GM12878 (cell line): Measurements from ENCODE around the gene MRPS5. TPM values are rescaled to one million over a fixed set of nuclear protein-coding genes. Genes with fewer than 3 reads are reported as not detected.

Experiments used
- ATAC-seq: fragments of 200-7000 bp; cut with Tn5 transposase; 3 replicates; pipeline ENCODE4 v1.9.1; 2020; ENCODE audit warnings: mild to moderate bottlenecking, moderate library complexity
- BruUV-seq: library from RNA; stranded (reverse); fragments of 400-500 nt; replicated peaks from 2 replicates; lab custom pipeline; 2021; lab: Mats Ljungman, UMichigan
- CTCF ChIA-PET: fragments of 300-600 bp; sonication (Branson Sonifier 250); formaldehyde crosslinking; extraction: SDS; loops from one replicate; lab custom pipeline; 2021; ENCODE audit warnings: inconsistent platforms; lab: Yijun Ruan, JAX
- POLR2A ChIA-PET: fragments of 350-600 bp; formaldehyde crosslinking; extraction: SDS; loops from one replicate; lab custom pipeline; 2021; ENCODE audit warnings: inconsistent platforms; lab: Charles Lee
- RAD21 ChIA-PET: fragments of 300-600 bp; sonication (Branson Sonifier 250); formaldehyde crosslinking; loops from one replicate; lab custom pipeline; 2023; ENCODE audit warnings: antibody characterized with exemption; ENCODE audit not compliant: unreplicated experiment; lab: Charles Lee
- SMC1A ChIA-PET: fragments of 300-600 bp; sonication (Branson Sonifier 250); formaldehyde crosslinking; loops from one replicate; lab custom pipeline; 2023; ENCODE audit not compliant: unreplicated experiment, uncharacterized antibody; lab: Charles Lee
- DNase-seq: peaks from one replicate; pipeline ENCODE4 v3.0.0-alpha.2; 2011; ENCODE audit warnings: low read depth, low spot score
- FAIRE-seq: peaks from 3 replicates; lab custom pipeline; 2011; peaks lifted over from hg19 to GRCh38; lab: Jason Lieb, UNC
- H2AFZ ChIP-seq: 2 replicates; pipeline ENCODE4 v1.6.0; 2011; ENCODE audit warnings: low read depth, low read length, control low read depth; ENCODE audit not compliant: control insufficient read depth
- H3K27ac ChIP-seq: 2 replicates; pipeline ENCODE4 v1.5.1; 2011; ENCODE audit warnings: control low read depth; ENCODE audit not compliant: control insufficient read depth, insufficient read depth
- H3K27me3 ChIP-seq, 2 experiments: replicated peaks in 1 of 2; 2 replicates each; pipeline versions ENCODE4 v1.6.0 to v1.6.1; 2011; ENCODE audit warnings: low read length in 1 of 2; ENCODE audit not compliant: control insufficient read depth in 2 of 2, insufficient read depth in 2 of 2
- H3K36me3 ChIP-seq, 2 experiments: 2 replicates each; pipeline ENCODE4 v1.5.1; 2011; ENCODE audit warnings: low read length in 1 of 2; ENCODE audit not compliant: control insufficient read depth in 2 of 2, insufficient read depth in 2 of 2
- H3K4me1 ChIP-seq: 2 replicates; pipeline ENCODE4 v1.6.1; 2011; ENCODE audit warnings: mild to moderate bottlenecking, low read length, moderate library complexity, mixed read lengths; ENCODE audit not compliant: control insufficient read depth, insufficient read depth
- H3K4me2 ChIP-seq: 2 replicates; pipeline ENCODE4 v1.6.0; 2011; ENCODE audit warnings: control low read depth; ENCODE audit not compliant: control insufficient read depth, insufficient read depth
- H3K4me3 ChIP-seq: fragments of 200-600 bp; sonication (generic); 2 replicates; pipeline ENCODE4 v1.5.1; 2016
- H3K79me2 ChIP-seq: 2 replicates; pipeline ENCODE4 v1.6.0; 2011; ENCODE audit warnings: low read length; ENCODE audit not compliant: control insufficient read depth, insufficient read depth
- H3K9ac ChIP-seq: 2 replicates; pipeline ENCODE4 v1.8.0; 2011; ENCODE audit warnings: low read length, control low read depth, mixed read lengths; ENCODE audit not compliant: control insufficient read depth, insufficient read depth
- H3K9me3 ChIP-seq: replicated peaks from 3 replicates; pipeline ENCODE4 v1.5.1; 2011; ENCODE audit warnings: mild to moderate bottlenecking, low read length; ENCODE audit not compliant: control insufficient read depth, insufficient read depth
- H4K20me1 ChIP-seq: 2 replicates; pipeline ENCODE4 v1.6.0; 2011; ENCODE audit not compliant: control insufficient read depth, insufficient read depth
- MTA2 ChIP-seq: fragments of 450-650 bp; IDR thresholded peaks from 2 replicates; pipeline ENCODE4 v1.6.1; 2016; ENCODE audit warnings: low read depth, mild to moderate bottlenecking, moderate library complexity
- NR2C1 ChIP-seq: fragments of 450-650 bp; IDR thresholded peaks from 2 replicates; pipeline ENCODE4 v1.6.1; 2017; ENCODE audit warnings: antibody characterized with exemption, mild to moderate bottlenecking, moderate library complexity
- ZNF274 ChIP-seq: IDR thresholded peaks from one replicate; pipeline ENCODE4 v1.8.0; 2011; ENCODE audit not compliant: insufficient read length, insufficient read depth
- WGBS: methylation state at CpG from one replicate; pipeline ENCODE4 v1.1.6; 2016; ENCODE audit warnings: low lambda C conversion rate; ENCODE audit not compliant: insufficient replicate concordance, insufficient coverage; ENCODE audit errors: missing lambda C conversion rate; 5-methylcytosine and 5-hydroxymethylcytosine counted together
- in situ Hi-C: fragments of 300-500 bp; cut with MboI; formaldehyde crosslinking; loops from 9 replicates; pipeline ENCODE4 v1.14.3; 2018; ENCODE audit warnings: mixed read lengths
- intact Hi-C: fragments of 100-400 bp; cut with micrococcal nuclease; formaldehyde crosslinking; loops from one replicate; pipeline ENCODE4 v1.14.2; 2022; ENCODE audit not compliant: unreplicated experiment
- polyA plus RNA-seq, 11 experiments: library from polyadenylated mRNA; depleted of rRNA in 4 of 11; unstranded in 6 of 11; stranded (reverse) in 5 of 11; fragments of >200 nt; fragmentation: Nextera tagmentation in 4 of 11; fragmentation: Illumina TruSeq in 1 of 11; extraction: Ambion mirVana in 4 of 11; extraction: Trizol in 1 of 11; gene quantifications; 1 replicate in 1 of 11; 2 replicates in 10 of 11; pipeline versions ENCODE4 v1.2.1 to v1.2.3, GENCODE V29; 2011 to 2016; ENCODE audit warnings: inconsistent platforms in 2 of 11, missing spikeins in 2 of 11, low read depth in 1 of 11
- total RNA-seq, 4 experiments: library from RNA; depleted of rRNA in 3 of 4; stranded (reverse); fragments of >200 nt in 3 of 4; fragmentation: Illumina TruSeq in 1 of 4; extraction: Trizol in 1 of 4; gene quantifications; 2 replicates each; pipeline versions ENCODE4 v1.2.1 to v1.2.3, GENCODE V29; 2013 to 2021
- TF ChIP-seq, protein P1 (sequence below): IDR thresholded peaks from 2 replicates; pipeline ENCODE4 v1.6.1; 2012; ENCODE audit warnings: low read depth, low read length, improper control_type of control experiment
- TF ChIP-seq, protein P2 (sequence below): fragments of 150-350 bp; IDR thresholded peaks from 2 replicates; pipeline ENCODE4 v1.6.1; 2016; ENCODE audit warnings: low read depth, low read length

Gene MRPS5
- total and polyA plus RNA-seq, 10 of the 15 experiments (the other 5 are each of a cell fraction or from before 2014, with no cell fraction given) = 54.8 to 93.0 (median 76.3) TPM

DNA sequence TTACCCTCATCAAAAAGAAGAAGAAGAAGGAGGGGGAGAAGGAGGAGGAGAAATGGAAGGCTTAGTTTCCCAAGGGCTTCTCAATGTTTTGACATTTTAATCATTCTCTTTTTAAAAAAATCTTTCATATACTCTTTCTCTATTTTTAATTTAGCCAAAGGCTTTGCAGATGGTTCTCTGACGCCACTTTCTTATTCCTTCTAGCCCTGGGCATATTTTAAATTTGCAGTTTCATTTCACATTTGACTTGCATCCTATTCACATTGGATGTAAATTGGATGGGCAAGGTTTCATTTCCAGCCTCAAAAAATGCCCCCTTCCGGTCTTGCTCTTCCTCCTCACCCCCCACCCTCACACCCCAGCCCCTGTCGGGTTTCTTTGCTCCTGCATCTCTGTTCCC, 66.3 kb downstream of the MRPS5 start:
- ChIA-PET SMC1A (interaction anchor here (0.7 to 7.8 kb wide), 5 partner anchors 8 to 278 kb away, joined by 3 to 94 read pairs (median 25); partner anchors contain the start of gene MAL), CTCF (interaction anchor here (1.1 to 7.9 kb wide), 8 partner anchors 8 to 110 kb away, joined by 4 to 134 read pairs (median 9); partner anchors contain the start of genes MAL and ZNF2)
- in situ Hi-C loops = no loop called here

More for the DNA sequence above, 66.3 kb downstream of the MRPS5 start:
- no peak overlapping the region for H2AFZ ChIP-seq
- no peak overlapping the region for H3K4me2 ChIP-seq
- no peak overlapping the region for H3K9ac ChIP-seq
- ChIA-PET RAD21 (interaction anchor here (1.5 to 8.1 kb wide), 5 partner anchors 8 to 30 kb away, joined by 4 to 92 read pairs (median 22); partner anchors contain the start of gene MAL), POLR2A (interaction anchor here (0.8 to 3.8 kb wide), 4 partner anchors 8 to 29 kb away, joined by 3 to 20 read pairs (median 3); no protein-coding TSS in a partner anchor)
- no peaks in the 10 kb centered on the region for H3K9me3 ChIP-seq
- intact Hi-C loops = no loop called here
- ATAC-seq (peak; percentile 32), FAIRE-seq (no peak), DNase-seq (no peak)
- H3K36me3 ChIP-seq = no peaks in the 10 kb centered on the region
- H3K27me3 ChIP-seq = no peaks in the 10 kb centered on the region
- 35% methylated on average over 3 of the region's 3 CpGs for WGBS
- H4K20me1 ChIP-seq = no peaks in the 10 kb centered on the region
- no peak overlapping the region for H3K4me3 ChIP-seq
- no peaks in the 10 kb centered on the region for H3K79me2 ChIP-seq
- H3K4me1 ChIP-seq = peaks cover 10% of the 10 kb centered on the region
- TF ChIP-seq, protein P1, sequence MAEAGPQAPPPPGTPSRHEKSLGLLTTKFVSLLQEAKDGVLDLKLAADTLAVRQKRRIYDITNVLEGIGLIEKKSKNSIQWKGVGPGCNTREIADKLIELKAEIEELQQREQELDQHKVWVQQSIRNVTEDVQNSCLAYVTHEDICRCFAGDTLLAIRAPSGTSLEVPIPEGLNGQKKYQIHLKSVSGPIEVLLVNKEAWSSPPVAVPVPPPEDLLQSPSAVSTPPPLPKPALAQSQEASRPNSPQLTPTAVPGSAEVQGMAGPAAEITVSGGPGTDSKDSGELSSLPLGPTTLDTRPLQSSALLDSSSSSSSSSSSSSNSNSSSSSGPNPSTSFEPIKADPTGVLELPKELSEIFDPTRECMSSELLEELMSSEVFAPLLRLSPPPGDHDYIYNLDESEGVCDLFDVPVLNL = no peak
- TF ChIP-seq NR2C1 (no peak), ZNF274 (no peak), MTA2 (no peak)
- TF ChIP-seq, protein P2, sequence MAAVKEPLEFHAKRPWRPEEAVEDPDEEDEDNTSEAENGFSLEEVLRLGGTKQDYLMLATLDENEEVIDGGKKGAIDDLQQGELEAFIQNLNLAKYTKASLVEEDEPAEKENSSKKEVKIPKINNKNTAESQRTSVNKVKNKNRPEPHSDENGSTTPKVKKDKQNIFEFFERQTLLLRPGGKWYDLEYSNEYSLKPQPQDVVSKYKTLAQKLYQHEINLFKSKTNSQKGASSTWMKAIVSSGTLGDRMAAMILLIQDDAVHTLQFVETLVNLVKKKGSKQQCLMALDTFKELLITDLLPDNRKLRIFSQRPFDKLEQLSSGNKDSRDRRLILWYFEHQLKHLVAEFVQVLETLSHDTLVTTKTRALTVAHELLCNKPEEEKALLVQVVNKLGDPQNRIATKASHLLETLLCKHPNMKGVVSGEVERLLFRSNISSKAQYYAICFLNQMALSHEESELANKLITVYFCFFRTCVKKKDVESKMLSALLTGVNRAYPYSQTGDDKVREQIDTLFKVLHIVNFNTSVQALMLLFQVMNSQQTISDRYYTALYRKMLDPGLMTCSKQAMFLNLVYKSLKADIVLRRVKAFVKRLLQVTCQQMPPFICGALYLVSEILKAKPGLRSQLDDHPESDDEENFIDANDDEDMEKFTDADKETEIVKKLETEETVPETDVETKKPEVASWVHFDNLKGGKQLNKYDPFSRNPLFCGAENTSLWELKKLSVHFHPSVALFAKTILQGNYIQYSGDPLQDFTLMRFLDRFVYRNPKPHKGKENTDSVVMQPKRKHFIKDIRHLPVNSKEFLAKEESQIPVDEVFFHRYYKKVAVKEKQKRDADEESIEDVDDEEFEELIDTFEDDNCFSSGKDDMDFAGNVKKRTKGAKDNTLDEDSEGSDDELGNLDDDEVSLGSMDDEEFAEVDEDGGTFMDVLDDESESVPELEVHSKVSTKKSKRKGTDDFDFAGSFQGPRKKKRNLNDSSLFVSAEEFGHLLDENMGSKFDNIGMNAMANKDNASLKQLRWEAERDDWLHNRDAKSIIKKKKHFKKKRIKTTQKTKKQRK = no peak
- BruUV-seq = no TSS peak
- no peak overlapping the region for H3K27ac ChIP-seq
